ENCODE data around the gene SLC35F6. TPM values are rescaled to one million over a fixed set of nuclear protein-coding genes. Genes with fewer than 3 reads are reported as not detected.

Gene SLC35F6
- total RNA-seq, 1 donor: 83.6 TPM

DNA sequence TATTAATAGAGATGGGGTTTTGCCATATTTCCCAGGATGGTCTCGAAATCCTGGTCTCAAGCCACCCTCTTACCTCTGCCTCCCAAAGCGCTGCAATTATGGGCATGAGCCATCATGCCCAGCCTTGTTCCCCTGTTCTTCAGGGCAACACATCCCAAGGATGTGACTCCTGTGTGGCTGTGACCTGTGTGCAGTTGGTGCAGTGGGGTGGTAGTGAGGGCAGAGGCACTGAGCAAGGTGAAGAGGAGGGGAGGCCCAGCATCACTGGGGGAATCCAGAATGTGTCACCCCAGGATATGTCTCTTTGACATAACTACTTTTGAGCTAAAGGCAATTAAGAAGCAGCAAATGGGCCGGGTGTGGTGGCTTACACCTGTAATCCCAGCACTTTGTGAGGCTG lies 45.1 kb downstream of the SLC35F6 start:
- TF ChIP-seq, protein P1, sequence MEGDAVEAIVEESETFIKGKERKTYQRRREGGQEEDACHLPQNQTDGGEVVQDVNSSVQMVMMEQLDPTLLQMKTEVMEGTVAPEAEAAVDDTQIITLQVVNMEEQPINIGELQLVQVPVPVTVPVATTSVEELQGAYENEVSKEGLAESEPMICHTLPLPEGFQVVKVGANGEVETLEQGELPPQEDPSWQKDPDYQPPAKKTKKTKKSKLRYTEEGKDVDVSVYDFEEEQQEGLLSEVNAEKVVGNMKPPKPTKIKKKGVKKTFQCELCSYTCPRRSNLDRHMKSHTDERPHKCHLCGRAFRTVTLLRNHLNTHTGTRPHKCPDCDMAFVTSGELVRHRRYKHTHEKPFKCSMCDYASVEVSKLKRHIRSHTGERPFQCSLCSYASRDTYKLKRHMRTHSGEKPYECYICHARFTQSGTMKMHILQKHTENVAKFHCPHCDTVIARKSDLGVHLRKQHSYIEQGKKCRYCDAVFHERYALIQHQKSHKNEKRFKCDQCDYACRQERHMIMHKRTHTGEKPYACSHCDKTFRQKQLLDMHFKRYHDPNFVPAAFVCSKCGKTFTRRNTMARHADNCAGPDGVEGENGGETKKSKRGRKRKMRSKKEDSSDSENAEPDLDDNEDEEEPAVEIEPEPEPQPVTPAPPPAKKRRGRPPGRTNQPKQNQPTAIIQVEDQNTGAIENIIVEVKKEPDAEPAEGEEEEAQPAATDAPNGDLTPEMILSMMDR (IDR thresholded peaks at IDR 0.05; ENCODE audit: extremely low read depth, low read depth, low read length): no peak
- Histone ChIP-seq H3K79me2 (ENCODE audit: insufficient read depth, low read length) (no peaks in the 10 kb centered on the region), H3K27me3 (ENCODE audit: insufficient read depth, low read length) (peaks cover 7% of the 10 kb centered on the region)

DNA sequence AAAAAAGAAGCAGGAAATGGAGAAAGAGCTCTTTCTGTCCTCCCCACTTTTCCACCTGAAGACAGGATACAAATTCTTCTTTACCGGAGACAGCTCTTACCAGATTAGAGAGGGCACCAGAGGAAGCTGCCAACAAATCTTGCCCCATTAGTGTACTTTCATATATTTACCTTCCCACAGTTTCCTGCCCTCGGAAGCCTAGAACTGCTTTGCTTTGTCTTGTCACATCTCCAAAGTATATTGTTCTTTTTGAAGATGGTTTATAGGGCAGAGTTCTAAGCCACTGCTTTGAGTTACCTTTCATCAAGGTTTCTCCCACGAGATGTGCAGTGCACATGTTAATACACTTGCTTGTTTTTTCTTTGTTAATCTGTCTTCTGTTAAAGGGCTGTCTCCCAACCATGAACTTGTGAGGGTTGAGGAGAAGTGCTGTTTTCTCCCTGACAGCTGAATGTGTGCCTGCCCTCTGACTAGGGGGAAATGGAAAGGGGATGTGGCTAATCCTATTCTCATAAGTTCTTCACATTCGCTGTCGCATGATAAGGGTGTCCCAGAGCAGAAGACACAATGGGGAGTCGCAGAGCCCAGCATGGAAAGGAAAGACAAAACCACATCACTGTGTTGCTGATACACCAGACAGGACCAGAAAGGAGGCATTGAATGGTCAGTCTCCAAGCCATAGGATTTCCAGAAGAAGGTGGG lies 45.9 kb downstream of the SLC35F6 start:
- no peaks in the 10 kb centered on the region for H3K79me2 ChIP-seq (ENCODE audit: insufficient read depth, low read length)
- H2AFZ ChIP-seq (ENCODE audit: low read length): no peak overlapping the region
- peaks cover 3% of the 10 kb centered on the region for H3K4me1 ChIP-seq (ENCODE audit: insufficient read depth, low read length)
- H4K20me1 ChIP-seq (ENCODE audit: insufficient read depth, low read length): no peaks in the 10 kb centered on the region
- H3K27ac ChIP-seq (ENCODE audit: low read depth, low read length): no peak overlapping the region
- H3K4me3 ChIP-seq (ENCODE audit: insufficient read depth, low read length): no peak overlapping the region
- DNase-seq (ENCODE audit: insufficient read length, low spot score, missing footprints): no peak
- TF ChIP-seq, protein P1 (IDR thresholded peaks at IDR 0.05; ENCODE audit: extremely low read depth, low read depth, low read length): no peak
- H3K4me2 ChIP-seq (ENCODE audit: insufficient read depth, low read length): no peak overlapping the region
- no peaks in the 10 kb centered on the region for H3K9me3 ChIP-seq (ENCODE audit: low read depth, low read length)
- H3K27me3 ChIP-seq (ENCODE audit: insufficient read depth, low read length): peaks cover 7% of the 10 kb centered on the region
- H3K36me3 ChIP-seq (ENCODE audit: insufficient read depth, low read length): no peaks in the 10 kb centered on the region

More for the DNA sequence above, 45.1 kb downstream of the SLC35F6 start:
- H2AFZ ChIP-seq (ENCODE audit: low read length): no peak overlapping the region
- H4K20me1 ChIP-seq (ENCODE audit: insufficient read depth, low read length): no peaks in the 10 kb centered on the region
- no peaks in the 10 kb centered on the region for H3K9me3 ChIP-seq (ENCODE audit: low read depth, low read length)
- no peak for DNase-seq (ENCODE audit: insufficient read length, low spot score, missing footprints)
- peaks cover 3% of the 10 kb centered on the region for H3K4me1 ChIP-seq (ENCODE audit: insufficient read depth, low read length)
- H3K27ac ChIP-seq (ENCODE audit: low read depth, low read length): no peak overlapping the region
- no peak overlapping the region for H3K4me3 ChIP-seq (ENCODE audit: insufficient read depth, low read length)
- no peaks in the 10 kb centered on the region for H3K36me3 ChIP-seq (ENCODE audit: insufficient read depth, low read length)
- H3K4me2 ChIP-seq (ENCODE audit: insufficient read depth, low read length): no peak overlapping the region

DNA sequence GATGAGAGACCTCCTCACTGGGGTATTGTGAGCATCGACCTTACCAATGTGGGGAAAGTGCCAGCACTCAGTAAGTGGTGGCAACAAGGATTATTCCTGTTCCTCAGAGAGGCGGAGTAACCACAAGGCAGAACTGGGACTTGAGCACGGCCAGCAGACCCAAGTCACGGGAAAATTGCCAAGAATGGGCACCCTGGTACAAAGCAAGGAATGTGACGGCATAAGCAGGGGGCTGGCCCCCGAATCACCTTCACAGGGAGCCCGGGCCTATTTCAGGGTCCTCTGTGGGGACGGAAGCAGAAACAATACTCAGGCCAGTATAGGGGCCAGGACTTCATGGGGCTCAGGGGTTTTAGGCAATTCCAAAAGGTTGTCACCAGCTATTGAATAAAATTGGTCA lies 47.2 kb downstream of the SLC35F6 start:
- no peaks in the 10 kb centered on the region for H3K4me1 ChIP-seq (ENCODE audit: insufficient read depth, low read length)
- H3K4me2 ChIP-seq (ENCODE audit: insufficient read depth, low read length): no peak overlapping the region
- TF ChIP-seq, protein P1 (IDR thresholded peaks at IDR 0.05; ENCODE audit: extremely low read depth, low read depth, low read length): no peak
- H3K27ac ChIP-seq (ENCODE audit: low read depth, low read length): no peak overlapping the region
- H3K4me3 ChIP-seq (ENCODE audit: insufficient read depth, low read length): no peak overlapping the region
- no peak overlapping the region for H2AFZ ChIP-seq (ENCODE audit: low read length)
- DNase-seq (ENCODE audit: insufficient read length, low spot score, missing footprints): no peak
- H3K9me3 ChIP-seq (ENCODE audit: low read depth, low read length): no peaks in the 10 kb centered on the region
- no peaks in the 10 kb centered on the region for H3K36me3 ChIP-seq (ENCODE audit: insufficient read depth, low read length)
- peaks cover 7% of the 10 kb centered on the region for H3K27me3 ChIP-seq (ENCODE audit: insufficient read depth, low read length)
- H4K20me1 ChIP-seq (ENCODE audit: insufficient read depth, low read length): no peaks in the 10 kb centered on the region
- H3K79me2 ChIP-seq (ENCODE audit: insufficient read depth, low read length): no peaks in the 10 kb centered on the region

DNA sequence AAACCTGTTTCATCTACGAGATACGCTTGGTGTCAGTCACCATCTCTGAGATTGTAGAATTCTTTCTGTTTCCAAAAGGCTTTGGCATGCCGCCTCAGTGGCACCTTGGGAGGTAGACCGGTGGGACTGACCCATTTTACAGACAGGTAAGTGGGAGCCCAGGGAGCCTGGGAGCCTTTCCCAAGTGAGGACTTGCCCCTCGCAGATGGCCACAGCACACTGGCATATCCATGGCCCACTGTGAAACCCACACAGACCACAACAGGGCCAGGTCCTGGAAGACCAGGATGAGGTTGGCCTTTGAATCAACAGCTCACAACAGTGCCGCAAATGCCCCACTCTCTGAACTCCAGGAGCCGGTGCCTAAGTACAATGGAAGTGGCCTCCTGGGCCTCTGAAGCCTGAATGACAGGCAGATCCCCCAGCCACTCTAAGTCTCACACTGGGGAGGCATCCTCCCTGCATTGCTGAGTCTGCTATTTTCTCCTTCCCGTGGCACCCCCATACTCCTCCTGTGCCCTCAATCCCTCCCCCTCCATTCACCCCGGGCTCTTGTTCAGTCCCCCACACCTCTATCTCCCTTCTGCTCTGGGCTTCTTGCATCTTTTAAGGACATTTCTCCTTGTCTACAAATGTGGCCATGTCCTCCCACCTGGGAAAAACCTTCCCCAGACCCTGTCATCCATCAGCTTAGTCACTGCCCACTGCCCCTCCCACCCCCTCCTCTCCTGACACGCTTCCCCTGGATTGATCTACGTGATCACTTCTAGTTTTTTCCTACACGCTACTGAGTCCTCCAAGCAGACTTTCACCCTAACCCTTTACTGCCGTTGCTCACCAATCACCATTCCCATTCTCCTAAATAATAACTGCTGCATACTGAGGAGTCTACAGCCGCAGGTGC lies 48.0 kb downstream of the SLC35F6 start:
- Histone ChIP-seq H3K79me2 (ENCODE audit: insufficient read depth, low read length) (no peaks in the 10 kb centered on the region), H2AFZ (ENCODE audit: low read length) (no peak overlapping the region), H3K4me1 (ENCODE audit: insufficient read depth, low read length) (no peaks in the 10 kb centered on the region), H3K27me3 (ENCODE audit: insufficient read depth, low read length) (peaks cover 7% of the 10 kb centered on the region), H3K27ac (ENCODE audit: low read depth, low read length) (no peak overlapping the region), H3K4me2 (ENCODE audit: insufficient read depth, low read length) (no peak overlapping the region), H3K36me3 (ENCODE audit: insufficient read depth, low read length) (no peaks in the 10 kb centered on the region), H3K4me3 (ENCODE audit: insufficient read depth, low read length) (no peak overlapping the region), H4K20me1 (ENCODE audit: insufficient read depth, low read length) (no peaks in the 10 kb centered on the region), H3K9me3 (ENCODE audit: low read depth, low read length) (no peaks in the 10 kb centered on the region)
- no peak for DNase-seq (ENCODE audit: insufficient read length, low spot score, missing footprints)
- TF ChIP-seq, protein P1 (IDR thresholded peaks at IDR 0.05; ENCODE audit: extremely low read depth, low read depth, low read length): no peak
